Measurements from ENCODE around the gene NPIPB2. TPM values are rescaled to one million over a fixed set of nuclear protein-coding genes. Genes with fewer than 3 reads are reported as not detected.

The NPIPB2 gene
- total and polyA plus RNA-seq, 2 of the 8 experiments (the other 6 are each of a cell fraction or from before 2014, with no cell fraction given), result 7.5 to 8.3 TPM

DNA sequence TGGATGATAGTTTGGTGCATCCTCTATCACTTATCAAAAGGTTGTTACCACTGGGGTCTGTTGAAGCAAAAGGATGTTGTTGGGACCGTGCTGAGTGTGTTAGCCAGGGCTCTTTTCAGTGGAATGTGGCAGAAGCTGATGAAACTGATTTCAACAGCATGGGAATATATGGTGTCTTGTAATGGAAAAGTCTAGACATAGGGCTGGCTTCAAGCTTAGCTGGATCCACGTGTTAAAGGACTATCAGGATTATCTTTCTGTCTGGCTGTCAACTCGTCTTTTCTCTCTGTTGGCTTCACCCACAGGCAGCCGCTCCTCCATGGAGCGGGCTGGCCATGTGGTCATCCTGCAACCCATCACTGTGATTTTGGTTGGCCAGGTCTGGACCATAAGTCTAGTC lies 43.4 kb upstream of the NPIPB2 start (continued):
- TF ChIP-seq YY1 (IDR thresholded peaks at IDR 0.05; ENCODE audit: low read depth, low read length) (no peak), TBP (IDR thresholded peaks at IDR 0.05; ENCODE audit: low read depth, low read length) (no peak), CTBP2 (IDR thresholded peaks at IDR 0.05; ENCODE audit: borderline replicate concordance, insufficient read depth, insufficient read length, low read length) (no peak), EP300 (IDR thresholded peaks at IDR 0.05; ENCODE audit: borderline replicate concordance in 1 of 2, low read depth in 2 of 2, low read length in 2 of 2) (no peak)

Measured in H1 (cell line).